Left colon (tissue), 2 donors: ENCODE results near the gene SEC61A2. TPM values are rescaled to one million over a fixed set of nuclear protein-coding genes. Genes with fewer than 3 reads are reported as not detected.

ENCODE experiments used
- microRNA-seq, 2 donors: library from miRNA; unstranded; fragments of <30 nt; microRNA quantifications; one replicate each; pipeline versions ENCODE4 v1.1.0 to v1.2.0, GENCODE V29; 2020
- total RNA-seq, 2 donors: library from RNA; stranded (reverse); fragmentation: NEBNext Ultra II Directional; extraction: Animal tissue kit (Norgen Biotek cat#: 25700); gene quantifications; one replicate each; pipeline ENCODE4 v1.2.1, GENCODE V29; 2021
- donor health status: DM: no; HTN: no; CAD: no.
- donor health status: DM: yes; HTN: yes; CAD: no.

The SEC61A2 gene
- total RNA-seq, 2 donors from 2014 or later: 5.7 to 5.8 TPM

Small RNAs within 50 kb of the gene (microRNA-seq; reads per million reads assigned to microRNA genes)
- 0 reads per million in 2 donors for gene MIR548AK

Other genes starting within 250 kb of the SEC61A2 start
- 10 to 100 TPM; 18.7 to 18.9 TPM for gene UPF2, start 86.9 kb upstream of the SEC61A2 start, total RNA-seq
- gene DHTKD1, start 60.7 kb upstream of the SEC61A2 start, total RNA-seq: 10 to 100 TPM; 32.6 to 34.6 TPM
- 10 to 100 TPM; 33.9 to 45.3 TPM for gene NUDT5, start 66.2 kb downstream of the SEC61A2 start, total RNA-seq
- gene CDC123, start 66.5 kb downstream of the SEC61A2 start, total RNA-seq: 10 to 100 TPM; 44.4 to 58.8 TPM
- 10 to 100 TPM; 42.5 to 50.7 TPM for gene CAMK1D, start 219.9 kb downstream of the SEC61A2 start, total RNA-seq